ENCODE measurements around the gene PDZRN3. TPM values are rescaled to one million over a fixed set of nuclear protein-coding genes. Genes with fewer than 3 reads are reported as not detected.

PDZRN3 gene
- total and polyA plus RNA-seq, 8 donors, result 20.0 to 88.6 (median 62.3) TPM

GRCh38 chr3:73452729-73453128 is 172.0 kb downstream of the PDZRN3 start:
- DNase-seq (no peak), ATAC-seq (no peak)
- Histone ChIP-seq H3K9me3 (no peaks in the 10 kb centered on the region), H3K27ac (no peak overlapping the region), H3K4me1 (peaks cover 0 to 2% of the 10 kb centered on the region in 2 donors), H3K36me3 (no peaks in the 10 kb centered on the region), H3K27me3 (no peaks in the 10 kb centered on the region), H3K4me3 (no peak overlapping the region)
- TF ChIP-seq CTCF (IDR thresholded peaks at IDR 0.05), result no peak
- intact Hi-C loops (cut with DNase I), result no loop called here

- no peak for DNase-seq
- TF ChIP-seq CTCF (IDR thresholded peaks at IDR 0.05), result no peak
- Histone ChIP-seq H3K27ac (no peak overlapping the region), H3K27me3 (no peaks in the 10 kb centered on the region), H3K9me3 (no peaks in the 10 kb centered on the region), H3K4me1 (peaks cover 0 to 2% of the 10 kb centered on the region in 2 donors), H3K36me3 (no peaks in the 10 kb centered on the region), H3K4me3 (no peak overlapping the region)
- intact Hi-C loops (cut with DNase I), result no loop called here
- ATAC-seq, result no peak
These were observed 173.3 kb downstream of the PDZRN3 start for GRCh38 chr3:73451301-73451944.

GRCh38 chr3:73449774-73450173 is 175.0 kb downstream of the PDZRN3 start:
- H3K4me1 ChIP-seq, result peaks cover 0 to 2% of the 10 kb centered on the region in 2 donors
- intact Hi-C loops (cut with DNase I), result no loop called here
- no peak overlapping the region for H3K27ac ChIP-seq
- H3K27me3 ChIP-seq, result no peaks in the 10 kb centered on the region
- no peaks in the 10 kb centered on the region for H3K36me3 ChIP-seq
- DNase-seq (no peak), ATAC-seq (no peak)
- no peak overlapping the region for H3K4me3 ChIP-seq
- no peak for TF ChIP-seq CTCF (IDR thresholded peaks at IDR 0.05)
- no peaks in the 10 kb centered on the region for H3K9me3 ChIP-seq

- Histone ChIP-seq H3K9me3 (no peaks in the 10 kb centered on the region), H3K4me1 (peaks cover 0 to 2% of the 10 kb centered on the region in 2 donors)
These were observed 175.9 kb downstream of the PDZRN3 start for GRCh38 chr3:73448761-73449301.

More at GRCh38 chr3:73448761-73449301, 175.9 kb downstream of the PDZRN3 start:
- intact Hi-C loops (cut with DNase I), result no loop called here
- H3K27me3 ChIP-seq, result no peaks in the 10 kb centered on the region
- H3K36me3 ChIP-seq, result no peaks in the 10 kb centered on the region
- no peak overlapping the region for H3K4me3 ChIP-seq
- DNase-seq, result no peak
- H3K27ac ChIP-seq, result no peak overlapping the region
- ATAC-seq, result no peak
- no peak for TF ChIP-seq CTCF (IDR thresholded peaks at IDR 0.05)

Measured in left lung (tissue), 10 donors.